GM19025 (cell line): ENCODE data around the gene WNT8B.

Experiments used
- ATAC-seq: cut with Tn5 transposase; IDR thresholded peaks from one replicate; pipeline ENCODE4 v1.9.1; 2021; ENCODE audit warnings: mild to moderate bottlenecking, low read depth, moderate library complexity; ENCODE audit not compliant: unreplicated experiment

Gene WNT8B

GRCh38 chr10:100482181-100482833 is 19.5 kb downstream of the WNT8B start:
- no peak for ATAC-seq

GRCh38 chr10:100482834-100483185 is 20.0 kb downstream of the WNT8B start:
- no peak for ATAC-seq

- ATAC-seq: no peak
Measured at GRCh38 chr10:100483876-100484666, 21.3 kb downstream of the WNT8B start.

GRCh38 chr10:100485366-100485765 is 22.6 kb downstream of the WNT8B start:
- no peak for ATAC-seq

- no peak for ATAC-seq
Measured at GRCh38 chr10:100485801-100486495, 23.1 kb downstream of the WNT8B start.

GRCh38 chr10:100487529-100487928 is 24.7 kb downstream of the WNT8B start:
- ATAC-seq: no peak

- ATAC-seq: no peak
Measured at GRCh38 chr10:100489396-100489795, 26.6 kb downstream of the WNT8B start.

GRCh38 chr10:100490531-100490930 is 27.7 kb downstream of the WNT8B start:
- no peak for ATAC-seq

- ATAC-seq: no peak
Measured at GRCh38 chr10:100496567-100496966, 33.8 kb downstream of the WNT8B start.

GRCh38 chr10:100498059-100498458 is 35.2 kb downstream of the WNT8B start:
- ATAC-seq: no peak

GRCh38 chr10:100501423-100501822 is 38.6 kb downstream of the WNT8B start:
- no peak for ATAC-seq

GRCh38 chr10:100502926-100503494 is 40.2 kb downstream of the WNT8B start:
- ATAC-seq: no peak

- ATAC-seq: no peak
Measured at GRCh38 chr10:100504096-100504495, 41.3 kb downstream of the WNT8B start.

- ATAC-seq: no peak
Measured at GRCh38 chr10:100505164-100505563, 42.4 kb downstream of the WNT8B start.

- ATAC-seq: no peak
Measured at GRCh38 chr10:100506596-100507356, 44.0 kb downstream of the WNT8B start.

GRCh38 chr10:100507357-100507732 is 44.5 kb downstream of the WNT8B start:
- ATAC-seq: no peak

GRCh38 chr10:100508266-100508665 is 45.5 kb downstream of the WNT8B start:
- ATAC-seq: no peak

GRCh38 chr10:100508691-100509150 is 45.9 kb downstream of the WNT8B start:
- ATAC-seq: no peak

GRCh38 chr10:100509241-100509840 is 46.5 kb downstream of the WNT8B start:
- no peak for ATAC-seq
